ENCODE measurements around the gene RMRP.
A peak's percentile ranks its signal among the peaks of the same experiment; 100 is the strongest.
"Not testable (repeated sequence)": the region's sequence is repeated elsewhere in the genome, so short reads cannot be mapped to it uniquely, and the experiment has no call there.

Gene RMRP

GRCh38 chr9:35617548-35617947, 40.3 kb downstream of the RMRP start:
- no peak for DNase-seq (ENCODE audit: low read depth)
- H3K4me3 ChIP-seq (ENCODE audit: low read depth, low read length), result no peak overlapping the region
- TF ChIP-seq, protein P1, sequence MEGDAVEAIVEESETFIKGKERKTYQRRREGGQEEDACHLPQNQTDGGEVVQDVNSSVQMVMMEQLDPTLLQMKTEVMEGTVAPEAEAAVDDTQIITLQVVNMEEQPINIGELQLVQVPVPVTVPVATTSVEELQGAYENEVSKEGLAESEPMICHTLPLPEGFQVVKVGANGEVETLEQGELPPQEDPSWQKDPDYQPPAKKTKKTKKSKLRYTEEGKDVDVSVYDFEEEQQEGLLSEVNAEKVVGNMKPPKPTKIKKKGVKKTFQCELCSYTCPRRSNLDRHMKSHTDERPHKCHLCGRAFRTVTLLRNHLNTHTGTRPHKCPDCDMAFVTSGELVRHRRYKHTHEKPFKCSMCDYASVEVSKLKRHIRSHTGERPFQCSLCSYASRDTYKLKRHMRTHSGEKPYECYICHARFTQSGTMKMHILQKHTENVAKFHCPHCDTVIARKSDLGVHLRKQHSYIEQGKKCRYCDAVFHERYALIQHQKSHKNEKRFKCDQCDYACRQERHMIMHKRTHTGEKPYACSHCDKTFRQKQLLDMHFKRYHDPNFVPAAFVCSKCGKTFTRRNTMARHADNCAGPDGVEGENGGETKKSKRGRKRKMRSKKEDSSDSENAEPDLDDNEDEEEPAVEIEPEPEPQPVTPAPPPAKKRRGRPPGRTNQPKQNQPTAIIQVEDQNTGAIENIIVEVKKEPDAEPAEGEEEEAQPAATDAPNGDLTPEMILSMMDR (conservative IDR thresholded peaks at IDR 0.05; ENCODE audit: low read depth, low read length), result no peak

DNA sequence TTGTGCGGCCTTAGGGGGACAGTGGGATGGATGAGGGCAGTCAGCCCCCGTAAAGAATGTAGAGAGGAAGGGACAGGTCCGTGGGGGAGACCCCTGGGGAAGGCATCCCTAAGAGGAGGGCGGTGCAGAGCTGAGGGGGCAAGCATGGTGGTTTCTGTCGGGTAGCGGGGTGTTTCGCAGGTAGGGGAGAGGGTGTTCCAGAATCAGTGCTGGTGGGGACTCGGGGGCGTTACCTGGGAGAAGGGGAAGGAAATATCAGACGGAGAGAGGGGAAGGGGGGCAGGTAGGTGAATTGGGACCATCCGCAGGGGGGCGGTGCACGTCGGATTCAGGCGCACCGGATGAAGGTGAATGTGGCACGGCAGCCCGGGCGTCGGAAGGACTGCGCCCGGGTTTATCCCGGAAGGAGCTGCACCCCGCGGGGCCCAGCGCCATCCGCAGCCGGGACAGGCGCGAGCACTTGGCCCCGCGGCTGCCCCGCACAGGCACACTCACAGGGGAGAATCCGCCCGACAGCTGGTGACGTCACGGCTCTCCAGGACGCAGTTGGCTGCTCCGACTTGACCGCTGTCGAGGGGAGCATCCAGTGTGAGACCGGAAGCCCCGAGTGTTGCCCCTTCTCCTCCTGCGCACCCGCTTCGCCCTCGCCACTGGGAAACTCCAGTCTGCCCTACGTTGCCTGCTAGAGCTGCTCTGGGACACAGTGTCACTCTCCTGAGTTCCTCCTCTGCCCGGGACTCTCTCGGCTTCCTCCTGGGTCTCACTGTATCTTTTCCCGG, 40.9 kb downstream of the RMRP start:
- TF ChIP-seq, protein P1 (conservative IDR thresholded peaks at IDR 0.05; ENCODE audit: low read depth, low read length), result no peak
- DNase-seq (ENCODE audit: low read depth), result peak; percentile 62
- peak overlapping the region; percentile 39 for H3K4me3 ChIP-seq (ENCODE audit: low read depth, low read length)

- DNase-seq (ENCODE audit: low read depth), result no peak
- no peak overlapping the region for H3K4me3 ChIP-seq (ENCODE audit: low read depth, low read length)
- TF ChIP-seq, protein P1 (conservative IDR thresholded peaks at IDR 0.05; ENCODE audit: low read depth, low read length), result no peak
Measured at GRCh38 chr9:35615981-35616680, 41.7 kb downstream of the RMRP start.

GRCh38 chr9:35612843-35613242, 45.0 kb downstream of the RMRP start:
- no peak for DNase-seq (ENCODE audit: low read depth)
- TF ChIP-seq, protein P1 (conservative IDR thresholded peaks at IDR 0.05; ENCODE audit: low read depth, low read length), result no peak
- no peak overlapping the region for H3K4me3 ChIP-seq (ENCODE audit: low read depth, low read length)

- H3K4me3 ChIP-seq (ENCODE audit: low read depth, low read length); DNase-seq (ENCODE audit: low read depth): not testable (repeated sequence)
Measured at GRCh38 chr9:35612066-35612465, 45.8 kb downstream of the RMRP start.

- peak; percentile 65 for DNase-seq (ENCODE audit: low read depth)
- TF ChIP-seq, protein P1 (conservative IDR thresholded peaks at IDR 0.05; ENCODE audit: low read depth, low read length), result peak; percentile 83
- H3K4me3 ChIP-seq (ENCODE audit: low read depth, low read length), result no peak overlapping the region
Measured at GRCh38 chr9:35611230-35611797, 46.5 kb downstream of the RMRP start.

DNA sequence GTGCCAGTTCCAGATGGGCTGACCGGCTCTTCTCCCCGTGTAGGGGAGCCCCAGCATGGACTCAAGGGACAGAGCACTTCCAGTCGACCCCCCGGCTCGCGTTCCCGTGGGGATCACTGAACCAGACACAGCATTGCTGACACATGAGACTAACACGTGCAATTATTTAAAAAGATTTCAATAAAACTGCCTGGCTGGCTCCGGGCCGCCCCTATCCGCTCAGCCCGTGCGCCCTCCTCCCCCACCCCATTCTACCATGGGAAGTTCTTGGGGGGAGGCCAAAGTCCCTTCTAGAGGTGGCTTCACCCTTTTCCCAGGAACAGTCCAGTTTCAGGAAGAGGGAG, 48.0 kb downstream of the RMRP start:
- no peak overlapping the region for H3K4me3 ChIP-seq (ENCODE audit: low read depth, low read length)
- TF ChIP-seq, protein P1 (conservative IDR thresholded peaks at IDR 0.05; ENCODE audit: low read depth, low read length), result no peak
- no peak for DNase-seq (ENCODE audit: low read depth)
